IPS-18a (cell line): ENCODE results near the gene ZNF609.
A peak's percentile ranks its signal among the peaks of the same experiment; 100 is the strongest.
"Not testable (repeated sequence)": the region's sequence is repeated elsewhere in the genome, so short reads cannot be mapped to it uniquely, and the experiment has no call there.

ENCODE experiments used
- H3K27ac ChIP-seq: one replicate; pipeline ENCODE4 v1.5.1; 2013; ENCODE audit warnings: low read length
- H3K27me3 ChIP-seq: one replicate; pipeline ENCODE4 v1.6.1; 2013; ENCODE audit warnings: mild to moderate bottlenecking, low read length; ENCODE audit not compliant: control insufficient read depth, insufficient read depth
- H3K36me3 ChIP-seq: one replicate; pipeline ENCODE4 v1.6.1; 2013; ENCODE audit warnings: low read depth, low read length; ENCODE audit not compliant: control insufficient read depth
- H3K4me1 ChIP-seq: one replicate; pipeline ENCODE4 v1.6.1; 2013; ENCODE audit warnings: low read depth, low read length; ENCODE audit not compliant: control insufficient read depth
- H3K4me3 ChIP-seq: one replicate; pipeline ENCODE4 v1.5.1; 2013; ENCODE audit warnings: low read length
- H3K9ac ChIP-seq: one replicate; pipeline ENCODE4 v1.6.1; 2013; ENCODE audit warnings: mild to moderate bottlenecking, low read length, moderate library complexity
- H3K9me3 ChIP-seq: one replicate; pipeline ENCODE4 v1.6.1; 2013; ENCODE audit warnings: low read depth, low read length; ENCODE audit not compliant: control insufficient read depth

ZNF609 gene

GRCh38 chr15:64619880-64620839, 159.8 kb downstream of the ZNF609 start:
- Histone ChIP-seq H3K4me3 (no peak overlapping the region), H3K4me1 (peaks cover 16% of the 10 kb centered on the region), H3K9ac (no peak overlapping the region), H3K36me3 (peaks cover 13% of the 10 kb centered on the region), H3K27ac (no peak overlapping the region), H3K9me3 (no peaks in the 10 kb centered on the region), H3K27me3 (peaks cover 3% of the 10 kb centered on the region)

- no peak overlapping the region for H3K9ac ChIP-seq
- no peak overlapping the region for H3K27ac ChIP-seq
- H3K4me3 ChIP-seq, result no peak overlapping the region
- H3K4me1 ChIP-seq, result peaks cover 16% of the 10 kb centered on the region
- peaks cover 13% of the 10 kb centered on the region for H3K36me3 ChIP-seq
- no peaks in the 10 kb centered on the region for H3K9me3 ChIP-seq
- H3K27me3 ChIP-seq, result peaks cover 3% of the 10 kb centered on the region
Measured at GRCh38 chr15:64621056-64621455, 160.7 kb downstream of the ZNF609 start.

- peaks cover 3% of the 10 kb centered on the region for H3K27me3 ChIP-seq
- no peak overlapping the region for H3K4me3 ChIP-seq
- H3K36me3 ChIP-seq, result peaks cover 13% of the 10 kb centered on the region
- H3K9ac ChIP-seq, result no peak overlapping the region
- H3K9me3 ChIP-seq, result no peaks in the 10 kb centered on the region
- H3K4me1 ChIP-seq, result peaks cover 16% of the 10 kb centered on the region
- H3K27ac ChIP-seq, result no peak overlapping the region
Measured at GRCh38 chr15:64622410-64623260, 162.3 kb downstream of the ZNF609 start.

- Histone ChIP-seq H3K27ac (no peak overlapping the region), H3K4me3 (no peak overlapping the region), H3K9me3 (no peaks in the 10 kb centered on the region), H3K9ac (no peak overlapping the region), H3K4me1 (peaks cover 7% of the 10 kb centered on the region), H3K27me3 (peaks cover under 1% of the 10 kb centered on the region), H3K36me3 (peaks cover 13% of the 10 kb centered on the region)
Measured at GRCh38 chr15:64623347-64623996, 163.1 kb downstream of the ZNF609 start.

GRCh38 chr15:64624242-64624641, 163.9 kb downstream of the ZNF609 start:
- Histone ChIP-seq H3K27me3 (no peaks in the 10 kb centered on the region), H3K9ac (no peak overlapping the region), H3K4me3 (no peak overlapping the region), H3K36me3 (peaks cover 13% of the 10 kb centered on the region), H3K4me1 (peaks cover 7% of the 10 kb centered on the region), H3K9me3 (no peaks in the 10 kb centered on the region), H3K27ac (no peak overlapping the region)

GRCh38 chr15:64629063-64629462, 168.7 kb downstream of the ZNF609 start:
- no peaks in the 10 kb centered on the region for H3K9me3 ChIP-seq
- no peak overlapping the region for H3K4me3 ChIP-seq
- no peak overlapping the region for H3K27ac ChIP-seq
- peaks cover 3% of the 10 kb centered on the region for H3K4me1 ChIP-seq
- no peak overlapping the region for H3K9ac ChIP-seq
- no peaks in the 10 kb centered on the region for H3K27me3 ChIP-seq
- no peaks in the 10 kb centered on the region for H3K36me3 ChIP-seq

- Histone ChIP-seq H3K27ac (peak overlapping the region; percentile 16), H3K4me3 (no peak overlapping the region), H3K27me3 (no peaks in the 10 kb centered on the region), H3K9ac (no peak overlapping the region), H3K36me3 (no peaks in the 10 kb centered on the region), H3K4me1 (peaks cover 17% of the 10 kb centered on the region), H3K9me3 (no peaks in the 10 kb centered on the region)
Measured at GRCh38 chr15:64630396-64631107, 170.2 kb downstream of the ZNF609 start.

- not testable (repeated sequence) for H3K27ac ChIP-seq, H3K27me3 ChIP-seq, H3K9ac ChIP-seq, H3K36me3 ChIP-seq, H3K9me3 ChIP-seq, H3K4me3 ChIP-seq
- peaks cover 28% of the 10 kb centered on the region for H3K4me1 ChIP-seq
Measured at GRCh38 chr15:64632639-64633038, 172.3 kb downstream of the ZNF609 start.

- Histone ChIP-seq H3K36me3 (no peaks in the 10 kb centered on the region), H3K9ac (peak overlapping the region; percentile 89), H3K9me3 (peaks cover 5% of the 10 kb centered on the region), H3K27ac (no peak overlapping the region), H3K4me3 (no peak overlapping the region), H3K4me1 (peaks cover 28% of the 10 kb centered on the region), H3K27me3 (no peaks in the 10 kb centered on the region)
Measured at GRCh38 chr15:64633332-64633731, 173.0 kb downstream of the ZNF609 start.

- peak overlapping the region; percentile 40 for H3K4me3 ChIP-seq
- H3K27ac ChIP-seq, result peak overlapping the region; percentile 91
- H3K36me3 ChIP-seq, result no peaks in the 10 kb centered on the region
- H3K4me1 ChIP-seq, result peaks cover 28% of the 10 kb centered on the region
- no peaks in the 10 kb centered on the region for H3K27me3 ChIP-seq
- H3K9ac ChIP-seq, result peak overlapping the region; percentile 89
- peaks cover 5% of the 10 kb centered on the region for H3K9me3 ChIP-seq
Measured at GRCh38 chr15:64634027-64634426, 173.6 kb downstream of the ZNF609 start.
